Spleen (tissue), 7 donors: ENCODE measurements around the gene CAMK1D.

Experiments used
- CTCF ChIP-seq, 11 experiments: fragments of 200-600 bp in 7 of 11; fragments of 450-650 bp in 4 of 11; sonication (generic) in 4 of 11; IDR thresholded peaks in 8 of 11; conservative IDR thresholded peaks in 3 of 11; 1 replicate in 7 of 11; 2 replicates in 4 of 11; pipeline versions ENCODE4 v1.4.0 to v1.8.0; 2016 to 2021; ENCODE audit warnings: antibody characterized with exemption in 11 of 11, inconsistent platforms in 4 of 11, mild to moderate bottlenecking in 1 of 11
- POLR2A ChIP-seq, 3 donors: fragments of 450-650 bp; IDR thresholded peaks; one replicate each; pipeline ENCODE4 v1.5.1; 2017; ENCODE audit warnings: antibody characterized with exemption in 3 of 3, mild to moderate bottlenecking in 1 of 3
- donor health status: DM: no; HTN: no; CAD: no; lungs with moderate emphysema.
- donor health status: DM: no; HTN: no; CAD: no.
- donor health status: DM: no; HTN: no; CAD: no.

DNA sequence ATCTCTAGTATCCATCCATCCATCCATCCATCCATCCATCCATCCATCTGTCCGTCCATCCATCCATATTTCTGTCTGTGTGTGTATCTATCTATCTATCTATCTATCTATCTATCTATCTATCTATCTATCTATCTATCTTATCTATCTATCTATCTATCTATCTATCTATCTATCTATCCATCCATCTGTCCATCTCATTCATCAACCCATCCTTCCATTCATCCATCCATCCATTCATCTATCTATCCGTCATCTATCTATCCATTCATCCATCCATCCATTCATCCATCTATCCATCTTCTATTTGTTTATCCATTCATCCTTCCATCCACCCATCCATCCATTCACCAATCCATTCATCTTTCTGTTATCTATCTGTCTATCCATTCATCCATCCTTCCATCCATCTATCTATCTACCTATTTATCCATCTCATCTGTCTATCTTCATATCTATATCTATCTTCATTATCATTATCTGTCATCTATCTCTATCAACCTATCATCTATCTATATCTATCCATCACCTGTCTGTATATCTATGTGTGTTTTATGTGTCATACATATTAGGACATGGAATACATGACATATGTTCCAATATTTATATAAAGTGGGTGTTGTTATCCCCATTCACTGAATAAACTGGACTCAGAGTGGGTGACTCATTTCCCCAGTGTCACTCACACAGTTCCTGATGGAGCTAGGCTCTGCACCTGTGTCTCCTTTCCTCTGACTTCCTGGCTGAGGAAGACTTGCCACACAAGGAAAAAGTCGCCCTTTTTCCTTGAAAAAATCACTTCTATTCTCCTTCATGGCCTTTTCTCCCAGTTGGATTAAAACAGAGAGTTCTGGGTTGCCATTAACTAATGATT, 452.1 kb downstream of the CAMK1D start:
- TF ChIP-seq POLR2A (IDR thresholded peaks at IDR 0.05) (no peak), CTCF (IDR thresholded peaks at IDR 0.05 in 8 of 11, conservative IDR thresholded peaks at IDR 0.05 in 3 of 11) (no peak)
